H54 (cell line): ENCODE measurements around the gene ZNF341.
"Not testable (repeated sequence)": the region's sequence is repeated elsewhere in the genome, so short reads cannot be mapped to it uniquely, and the experiment has no call there.

ENCODE experiments used
- DNase-seq: peaks from one replicate; pipeline ENCODE4 v3.0.0; 2011; ENCODE audit warnings: low spot score, mixed read lengths; ENCODE audit not compliant: insufficient read length
- FAIRE-seq: peaks from 3 replicates; lab custom pipeline; 2011; peaks lifted over from hg19 to GRCh38; lab: Jason Lieb, UNC
- POLR2A ChIP-seq: IDR thresholded peaks from 2 replicates; pipeline ENCODE4 v1.6.1; 2011; ENCODE audit warnings: low read depth, mild to moderate bottlenecking, low read length

ZNF341 gene

GRCh38 chr20:33729101-33729500, 2.7 kb upstream of the ZNF341 start:
- DNase-seq (no peak), FAIRE-seq (no peak)
- no peak for TF ChIP-seq POLR2A

GRCh38 chr20:33730946-33731692, 677 bp upstream of the ZNF341 start:
- FAIRE-seq: no peak
- DNase-seq: no peak
- TF ChIP-seq POLR2A: no peak

GRCh38 chr20:33732166-33732970, 572 bp downstream of the ZNF341 start:
- FAIRE-seq (no peak), DNase-seq (no peak)
- peak; percentile 57 for TF ChIP-seq POLR2A

GRCh38 chr20:33733654-33734576, 2.1 kb downstream of the ZNF341 start:
- FAIRE-seq: no peak
- no peak for TF ChIP-seq POLR2A
- DNase-seq: peak; percentile 52

- no peak for TF ChIP-seq POLR2A
- FAIRE-seq (no peak), DNase-seq (no peak)
These were observed 5.2 kb downstream of the ZNF341 start for GRCh38 chr20:33736962-33737361.

GRCh38 chr20:33739493-33739892, 7.7 kb downstream of the ZNF341 start:
- TF ChIP-seq POLR2A: no peak
- DNase-seq (no peak), FAIRE-seq (no peak)

- no peak for DNase-seq
- no peak for FAIRE-seq
- TF ChIP-seq POLR2A: no peak
These were observed 8.4 kb downstream of the ZNF341 start for GRCh38 chr20:33740189-33740588.

- DNase-seq: no peak
- no peak for FAIRE-seq
- TF ChIP-seq POLR2A: no peak
These were observed 12.4 kb downstream of the ZNF341 start for GRCh38 chr20:33744181-33744580.

GRCh38 chr20:33744773-33745385, 13.1 kb downstream of the ZNF341 start:
- no peak for FAIRE-seq

GRCh38 chr20:33746325-33746998, 14.7 kb downstream of the ZNF341 start:
- TF ChIP-seq POLR2A: no peak
- DNase-seq (no peak), FAIRE-seq (no peak)

More at GRCh38 chr20:33744773-33745385, 13.1 kb downstream of the ZNF341 start:
- no peak for TF ChIP-seq POLR2A
- no peak for DNase-seq

- FAIRE-seq (no peak), DNase-seq (no peak)
- TF ChIP-seq POLR2A: no peak
These were observed 20.0 kb downstream of the ZNF341 start for GRCh38 chr20:33751775-33752174.

GRCh38 chr20:33753143-33753542, 21.3 kb downstream of the ZNF341 start:
- DNase-seq (no peak), FAIRE-seq (no peak)
- no peak for TF ChIP-seq POLR2A

- DNase-seq (no peak), FAIRE-seq (no peak)
- TF ChIP-seq POLR2A: no peak
These were observed 22.0 kb downstream of the ZNF341 start for GRCh38 chr20:33753763-33754162.

GRCh38 chr20:33755936-33756490, 24.2 kb downstream of the ZNF341 start:
- not testable (repeated sequence) for FAIRE-seq, DNase-seq
